Measurements from ENCODE around the gene ATP8B4. TPM values are rescaled to one million over a fixed set of nuclear protein-coding genes. Genes with fewer than 3 reads are reported as not detected.

The ATP8B4 gene
- total and polyA plus RNA-seq, 2 donors (not counting 3 experiments of a cell fraction or from before 2014, with no cell fraction given) = not detected

GRCh38 chr15:50024281-50024680 lies 94.8 kb downstream of the ATP8B4 start:
- Histone ChIP-seq H3K9me3 (replicated peaks; ENCODE audit: control insufficient read depth, insufficient read depth, low read length) (no peaks in the 10 kb centered on the region), H3K9me1 (replicated peaks; ENCODE audit: control insufficient read depth, extremely low read depth, insufficient read depth, low read length) (no peaks in the 10 kb centered on the region), H3K4me2 (ENCODE audit: insufficient read depth, low read length) (no peak overlapping the region), H3K36me3 (ENCODE audit: control insufficient read depth in 2 of 2, extremely low read depth in 1 of 2, insufficient read depth in 2 of 2, low read length in 2 of 2) (no peaks in the 10 kb centered on the region), H4K20me1 (replicated peaks; ENCODE audit: control insufficient read depth, extremely low read depth, insufficient read depth, low read length) (no peaks in the 10 kb centered on the region), H3K79me2 (ENCODE audit: control insufficient read depth, insufficient read depth, low read length) (no peaks in the 10 kb centered on the region), H3K27ac (ENCODE audit: insufficient read depth, low read depth, low read length) (no peak overlapping the region), H3K27me3 (ENCODE audit: control insufficient read depth in 2 of 2, insufficient read depth in 2 of 2, low read length in 2 of 2) (no peaks in the 10 kb centered on the region), H2AFZ (ENCODE audit: low read depth, low read length) (no peak overlapping the region), H3K9ac (replicated peaks; ENCODE audit: extremely low read depth, insufficient read depth, low read length) (no peak overlapping the region), H3K4me1 (ENCODE audit: control insufficient read depth, extremely low read depth, insufficient read depth, low read length) (no peaks in the 10 kb centered on the region), H3K4me3 (replicated peaks in 1 of 3; ENCODE audit: insufficient read depth in 1 of 3, low read depth in 1 of 3, low read length in 3 of 3) (no peak overlapping the region)
- no peak for DNase-seq (ENCODE audit: low read depth, low spot score)
- POLR2A ChIA-PET = no interaction called here
- dilution Hi-C loops (cut with MboI; ENCODE audit: extremely low pct_ligation_motif_present, low sequenced_read_pairs) (no loop called here), intact Hi-C loops (cut with micrococcal nuclease) (no loop called here)
- CTCF ChIA-PET = interaction anchor here (1.2 kb wide), 1 partner anchor 789 kb away, joined by 3 read pairs; no protein-coding TSS in a partner anchor
- TF ChIP-seq GATA2 (IDR thresholded peaks at IDR 0.05; ENCODE audit: insufficient read depth, insufficient read length, low read depth, low read length) = no peak
- no peak for TF ChIP-seq EZH2 (IDR thresholded peaks at IDR 0.05; ENCODE audit: borderline replicate concordance, low read depth, low read length, severe bottlenecking)
- TF ChIP-seq POLR2AphosphoS5 (IDR thresholded peaks at IDR 0.05; ENCODE audit: insufficient read depth, low read depth, low read length) = no peak
- TF ChIP-seq MAX (IDR thresholded peaks at IDR 0.05; ENCODE audit: insufficient read depth, insufficient read length) = no peak
- TF ChIP-seq CTCF (IDR thresholded peaks at IDR 0.05; ENCODE audit: extremely low read depth in 1 of 2, insufficient read depth in 1 of 2, low read depth in 1 of 2, low read length in 2 of 2) = no peak
- TF ChIP-seq MYC (IDR thresholded peaks at IDR 0.05; ENCODE audit: low read depth, low read length) = no peak
- no peak for TF ChIP-seq JUN (IDR thresholded peaks at IDR 0.05; ENCODE audit: borderline replicate concordance, insufficient read depth, insufficient read length, low read depth)
- TF ChIP-seq POLR2A (IDR thresholded peaks at IDR 0.05; ENCODE audit: low read depth, low read length) = no peak
- TF ChIP-seq FOS (IDR thresholded peaks at IDR 0.05; ENCODE audit: borderline replicate concordance, insufficient read depth, low read length) = no peak
- no TSS peak for BruUV-seq (replicated peaks)
- no peak for FAIRE-seq

Measured in endothelial cell of umbilical vein (primary cell).